Fibroblast of villous mesenchyme (primary cell): ENCODE data around the gene N4BP2L1. TPM values are rescaled to one million over a fixed set of nuclear protein-coding genes. Genes with fewer than 3 reads are reported as not detected.
"Not testable (repeated sequence)": the region's sequence is repeated elsewhere in the genome, so short reads cannot be mapped to it uniquely, and the experiment has no call there.

Experiments used
- DNase-seq: peaks from one replicate; pipeline ENCODE4 v3.0.0-alpha.2; 2010; ENCODE audit warnings: low read depth
- H3K4me3 ChIP-seq: 2 replicates; pipeline ENCODE4 v1.5.1; 2011; ENCODE audit warnings: low read depth, mild to moderate bottlenecking, low read length
- CTCF ChIP-seq: IDR thresholded peaks from 2 replicates; pipeline ENCODE4 v1.5.1; 2012; ENCODE audit warnings: low read depth, mild to moderate bottlenecking, low read length; ENCODE audit not compliant: insufficient read depth
- small RNA-seq: library from RNA; depleted of rRNA; stranded (forward); fragments of <200 nt; gene quantifications from one replicate; pipeline ENCODE3, GENCODE V24; 2012
- total RNA-seq: library from RNA; depleted of rRNA; stranded (reverse); fragments of >200 nt; gene quantifications from 2 replicates; pipeline ENCODE4 v1.2.3, GENCODE V29; 2012

The N4BP2L1 gene
- total RNA-seq, 1 donor = 1.7 TPM

GRCh38 chr13:32354040-32354439 is 73.9 kb downstream of the N4BP2L1 start:
- H3K4me3 ChIP-seq = no peak overlapping the region
- no peak for TF ChIP-seq CTCF
- no peak for DNase-seq

- H3K4me3 ChIP-seq, DNase-seq: not testable (repeated sequence)
These were observed 77.0 kb downstream of the N4BP2L1 start for GRCh38 chr13:32350839-32351441.

Small RNA genes lying within 50 kb of the gene (small RNA-seq; reads per million reads assigned to genes)
- not detected for gene RF00190

Other genes with a start within 250 kb of the N4BP2L1 start
- under 0.01 TPM in 2 replicates for gene ZAR1L, start 112.8 kb downstream of the N4BP2L1 start, total RNA-seq
- gene BRCA2, start 112.6 kb downstream of the N4BP2L1 start, total RNA-seq = 10.4 and 11.0 TPM in 2 replicates
- 111 and 128 TPM in 2 replicates for gene N4BP2L2, start 110.7 kb upstream of the N4BP2L1 start, total RNA-seq
- 29.3 and 44.9 TPM in 2 replicates for gene PDS5B, start 158.3 kb upstream of the N4BP2L1 start, total RNA-seq